ENCODE results near the gene SERTAD2.

The SERTAD2 gene

DNA sequence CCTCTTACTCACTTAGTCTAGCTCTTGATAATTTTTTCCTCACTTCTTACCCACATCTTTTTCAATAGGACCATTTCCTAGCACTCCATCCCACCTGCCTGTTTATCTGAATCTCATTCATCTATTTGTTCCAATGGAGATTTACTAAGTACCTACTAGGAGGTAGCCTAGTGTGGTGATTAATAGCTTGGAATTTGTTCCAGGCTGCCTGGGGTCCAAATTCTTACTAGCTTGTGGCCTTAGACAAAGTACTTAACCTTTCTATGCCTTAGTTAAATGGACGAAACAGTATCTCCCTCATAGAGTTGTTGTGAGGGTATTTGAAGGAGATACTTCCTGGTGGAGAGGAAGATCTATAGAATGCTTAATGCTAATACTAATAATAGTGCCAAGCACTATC is 42.9 kb upstream of the SERTAD2 start:
- TF ChIP-seq, protein P1, sequence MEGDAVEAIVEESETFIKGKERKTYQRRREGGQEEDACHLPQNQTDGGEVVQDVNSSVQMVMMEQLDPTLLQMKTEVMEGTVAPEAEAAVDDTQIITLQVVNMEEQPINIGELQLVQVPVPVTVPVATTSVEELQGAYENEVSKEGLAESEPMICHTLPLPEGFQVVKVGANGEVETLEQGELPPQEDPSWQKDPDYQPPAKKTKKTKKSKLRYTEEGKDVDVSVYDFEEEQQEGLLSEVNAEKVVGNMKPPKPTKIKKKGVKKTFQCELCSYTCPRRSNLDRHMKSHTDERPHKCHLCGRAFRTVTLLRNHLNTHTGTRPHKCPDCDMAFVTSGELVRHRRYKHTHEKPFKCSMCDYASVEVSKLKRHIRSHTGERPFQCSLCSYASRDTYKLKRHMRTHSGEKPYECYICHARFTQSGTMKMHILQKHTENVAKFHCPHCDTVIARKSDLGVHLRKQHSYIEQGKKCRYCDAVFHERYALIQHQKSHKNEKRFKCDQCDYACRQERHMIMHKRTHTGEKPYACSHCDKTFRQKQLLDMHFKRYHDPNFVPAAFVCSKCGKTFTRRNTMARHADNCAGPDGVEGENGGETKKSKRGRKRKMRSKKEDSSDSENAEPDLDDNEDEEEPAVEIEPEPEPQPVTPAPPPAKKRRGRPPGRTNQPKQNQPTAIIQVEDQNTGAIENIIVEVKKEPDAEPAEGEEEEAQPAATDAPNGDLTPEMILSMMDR (IDR thresholded peaks at IDR 0.05): no peak

DNA sequence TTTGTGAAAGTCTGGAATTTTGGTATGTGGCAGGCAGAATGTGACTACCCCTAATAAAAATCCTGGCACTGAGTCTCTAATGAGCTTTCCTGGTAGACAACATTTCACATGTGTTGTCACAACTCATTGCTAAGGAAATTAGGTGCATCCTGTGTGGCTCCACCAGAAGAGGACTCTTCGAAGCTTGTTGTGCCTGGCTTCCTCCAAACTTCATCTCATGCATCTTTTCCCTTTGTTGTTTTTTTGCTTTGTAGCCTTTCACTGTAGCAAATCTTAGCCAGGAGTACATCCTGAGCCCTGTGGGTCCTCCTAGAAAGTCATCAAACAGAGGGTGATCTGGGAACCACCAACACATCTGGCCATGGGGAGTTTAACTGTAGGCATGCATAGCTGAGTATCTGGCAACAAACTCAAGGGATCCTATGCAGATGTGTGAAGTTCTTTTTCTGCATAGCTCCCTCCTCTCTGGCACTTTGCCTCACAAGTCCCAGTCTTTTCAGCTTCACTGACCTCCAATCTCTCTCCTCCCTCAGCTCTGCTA is 42.1 kb upstream of the SERTAD2 start:
- TF ChIP-seq, protein P1 (IDR thresholded peaks at IDR 0.05): no peak

DNA sequence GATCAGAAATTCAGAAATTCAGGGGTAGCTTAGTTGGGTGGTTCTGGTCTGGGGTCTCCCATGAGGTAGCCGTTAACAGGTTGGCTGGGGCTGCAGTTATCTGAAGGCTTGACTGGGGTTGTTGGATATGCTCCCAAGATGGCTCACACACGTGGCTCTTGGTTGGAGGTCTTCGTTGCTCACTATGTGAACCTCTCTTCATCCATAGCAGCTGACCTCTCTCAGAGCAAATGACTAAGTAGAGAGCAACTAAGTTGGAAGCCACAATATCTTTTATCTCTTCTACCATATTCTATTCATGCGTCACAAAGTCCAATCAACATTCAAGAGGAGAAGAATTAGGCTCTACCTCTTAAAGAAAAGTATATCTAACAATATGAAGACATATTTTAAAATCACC is 38.7 kb upstream of the SERTAD2 start:
- TF ChIP-seq, protein P1 (IDR thresholded peaks at IDR 0.05): no peak

DNA sequence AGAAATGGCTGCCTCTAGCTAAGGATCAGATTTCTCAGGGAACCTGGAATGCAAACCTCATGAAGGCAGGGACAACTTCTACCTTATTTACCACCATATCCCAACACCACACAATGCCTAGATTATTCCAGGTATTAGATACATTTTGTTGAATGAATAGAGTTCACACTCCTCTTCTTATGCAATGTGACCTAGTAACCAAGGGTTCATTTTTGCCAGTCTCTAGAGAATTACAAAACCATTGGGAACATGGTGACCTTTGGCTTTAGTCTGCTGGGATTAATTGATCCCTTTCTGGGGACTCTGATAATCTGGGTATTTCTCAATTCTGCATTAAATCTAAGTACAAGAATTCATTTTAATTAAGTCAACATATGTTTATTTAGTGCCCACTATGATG is 35.2 kb upstream of the SERTAD2 start:
- TF ChIP-seq, protein P1 (IDR thresholded peaks at IDR 0.05): no peak

DNA sequence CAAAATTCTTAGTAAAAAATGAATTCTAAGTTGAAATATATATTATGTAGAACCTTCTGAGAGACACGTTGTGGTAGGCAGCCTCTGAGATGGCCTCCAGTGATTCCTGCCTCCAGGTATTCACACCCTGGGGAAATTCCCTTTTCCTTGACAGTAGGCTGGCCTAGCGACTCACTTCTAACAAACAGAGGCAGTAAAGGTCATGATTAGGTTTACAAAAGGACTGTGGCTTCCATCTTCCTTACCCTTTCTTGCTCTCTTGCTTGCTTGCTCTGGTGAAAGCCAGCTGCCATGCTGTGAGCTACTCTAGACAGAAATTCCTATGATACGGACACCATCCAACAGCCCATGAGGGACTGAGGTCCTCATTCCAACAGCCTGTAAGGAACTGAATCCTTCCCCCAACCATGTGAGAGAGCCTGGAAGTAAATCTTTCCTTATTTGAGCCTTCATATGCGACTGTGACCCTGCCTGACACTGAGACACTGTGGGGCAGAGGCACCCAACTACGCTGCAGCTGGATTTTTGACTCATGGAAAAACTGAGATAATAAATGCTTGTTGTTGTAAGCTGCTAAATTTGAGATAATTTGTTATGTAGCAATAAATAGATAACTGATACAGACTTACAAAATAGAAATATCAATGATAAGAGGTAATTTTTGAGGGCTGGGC is 32.7 kb upstream of the SERTAD2 start:
- TF ChIP-seq, protein P1 (IDR thresholded peaks at IDR 0.05): no peak

DNA sequence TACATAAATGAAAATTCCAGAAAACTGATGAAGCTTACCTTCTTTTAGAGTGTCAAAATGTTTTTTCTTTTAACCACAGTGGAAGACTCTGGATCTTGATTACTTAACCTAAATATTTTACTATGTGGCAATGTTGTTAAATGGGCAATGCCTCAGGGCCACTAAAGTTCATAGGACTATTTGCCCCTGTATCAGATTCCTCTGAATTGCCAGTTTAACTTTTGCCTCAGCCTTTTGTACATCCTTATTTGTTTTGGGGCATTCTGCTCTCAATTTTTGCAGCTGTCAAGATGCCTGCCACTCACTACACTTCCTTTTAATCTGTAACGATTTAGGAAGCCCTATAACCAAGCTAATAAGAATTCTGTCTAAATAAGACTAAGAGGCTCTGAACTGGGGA is 31.7 kb upstream of the SERTAD2 start:
- TF ChIP-seq, protein P1 (IDR thresholded peaks at IDR 0.05): no peak

DNA sequence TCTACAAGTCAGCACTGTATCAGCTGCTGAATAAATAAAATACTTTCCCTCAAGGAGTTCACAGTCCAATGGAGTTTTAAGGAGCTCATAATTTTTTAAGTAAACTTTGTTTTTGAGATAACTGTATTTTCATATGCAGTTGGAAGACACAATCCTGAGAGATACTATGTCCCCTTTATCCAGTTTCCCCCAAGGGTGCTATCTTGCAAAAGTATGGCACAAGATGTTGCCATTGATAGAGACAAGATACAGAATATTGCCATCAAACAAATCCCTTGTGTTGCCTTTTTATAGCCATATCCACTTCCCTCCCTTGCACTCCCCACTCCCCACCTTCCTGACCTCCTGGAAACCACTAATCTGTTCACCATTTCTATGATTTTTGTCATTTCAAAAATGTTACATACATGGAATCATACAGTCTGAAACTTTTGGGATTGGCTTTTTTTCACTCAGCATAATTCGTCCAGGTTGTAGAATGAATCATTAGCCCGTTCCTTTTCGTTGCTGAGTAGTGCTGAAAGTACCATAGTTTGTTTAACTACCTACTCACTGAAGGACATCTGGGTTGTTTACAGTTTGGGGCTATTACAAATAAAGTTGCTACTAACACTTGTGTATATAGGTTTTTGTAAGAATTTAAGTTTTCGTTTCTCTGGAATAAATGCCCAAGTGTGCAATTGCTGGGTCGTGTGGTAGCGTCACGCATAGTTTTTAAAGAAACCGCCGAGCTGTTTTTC is 30.2 kb upstream of the SERTAD2 start:
- TF ChIP-seq, protein P1 (IDR thresholded peaks at IDR 0.05): no peak

Data from LNCAP (cell line).